GM19193 (cell line): Measurements from ENCODE around the gene MED15.

Source experiments
- POLR2A ChIP-seq: IDR thresholded peaks from 4 replicates; pipeline ENCODE4 v1.6.1; 2011; ENCODE audit not compliant: insufficient read depth, insufficient read length; ENCODE audit errors: extremely low read depth

MED15 gene

DNA sequence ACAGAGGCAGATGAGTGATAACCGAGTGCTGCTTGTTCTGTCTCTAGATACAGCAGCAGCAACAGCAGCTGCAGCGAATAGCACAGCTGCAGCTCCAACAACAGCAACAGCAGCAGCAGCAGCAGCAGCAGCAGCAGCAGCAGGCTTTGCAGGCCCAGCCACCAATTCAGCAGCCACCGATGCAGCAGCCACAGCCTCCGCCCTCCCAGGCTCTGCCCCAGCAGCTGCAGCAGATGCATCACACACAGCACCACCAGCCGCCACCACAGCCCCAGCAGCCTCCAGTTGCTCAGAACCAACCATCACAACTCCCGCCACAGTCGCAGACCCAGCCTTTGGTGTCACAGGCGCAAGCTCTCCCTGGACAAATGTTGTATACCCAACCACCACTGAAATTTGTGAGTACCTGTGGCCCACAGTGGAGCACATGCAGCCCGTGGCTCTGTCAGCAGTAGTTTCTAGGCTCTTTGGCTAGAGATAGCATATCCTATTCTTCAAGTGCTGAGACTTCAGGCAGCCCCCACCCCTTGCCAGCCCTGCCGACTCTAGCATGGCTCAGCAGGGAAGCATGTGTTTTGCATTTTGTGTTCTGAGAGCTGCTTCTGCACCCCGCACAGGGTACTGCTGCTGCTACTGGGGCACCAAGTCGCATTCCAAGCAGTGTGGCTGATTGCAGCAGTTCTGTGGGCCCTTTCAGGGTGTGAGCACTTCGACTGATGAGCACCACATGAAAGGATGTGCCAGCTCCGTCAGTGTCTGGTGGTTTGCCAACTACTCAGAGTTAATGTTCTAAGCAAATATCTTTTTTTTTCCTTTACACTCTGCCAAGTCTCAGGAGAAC is 59.2 kb downstream of the MED15 start:
- no peak for TF ChIP-seq POLR2A

DNA sequence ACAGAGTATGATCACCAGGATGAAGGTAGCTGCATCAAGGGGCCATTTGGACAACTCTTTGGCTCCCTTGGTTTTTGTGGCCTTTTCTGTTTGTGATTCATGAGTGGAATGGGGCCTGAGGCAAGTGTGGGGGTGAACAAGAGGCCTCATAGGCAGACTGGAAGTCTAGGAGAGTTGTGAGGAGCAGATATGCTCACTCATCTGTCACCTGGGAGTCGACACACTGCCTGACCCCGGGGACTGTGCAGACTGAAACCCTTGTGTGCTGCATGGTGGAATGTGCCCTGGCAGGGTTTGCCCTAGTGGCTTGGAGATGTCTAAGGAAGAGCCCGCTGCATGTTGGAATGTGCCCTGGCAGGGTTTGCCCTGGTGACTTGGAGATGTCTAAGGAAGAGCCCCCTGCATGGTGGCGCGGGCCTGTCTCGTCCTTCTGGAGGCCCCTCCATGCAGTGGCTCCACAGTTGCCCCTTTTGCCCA is 60.0 kb downstream of the MED15 start:
- no peak for TF ChIP-seq POLR2A

DNA sequence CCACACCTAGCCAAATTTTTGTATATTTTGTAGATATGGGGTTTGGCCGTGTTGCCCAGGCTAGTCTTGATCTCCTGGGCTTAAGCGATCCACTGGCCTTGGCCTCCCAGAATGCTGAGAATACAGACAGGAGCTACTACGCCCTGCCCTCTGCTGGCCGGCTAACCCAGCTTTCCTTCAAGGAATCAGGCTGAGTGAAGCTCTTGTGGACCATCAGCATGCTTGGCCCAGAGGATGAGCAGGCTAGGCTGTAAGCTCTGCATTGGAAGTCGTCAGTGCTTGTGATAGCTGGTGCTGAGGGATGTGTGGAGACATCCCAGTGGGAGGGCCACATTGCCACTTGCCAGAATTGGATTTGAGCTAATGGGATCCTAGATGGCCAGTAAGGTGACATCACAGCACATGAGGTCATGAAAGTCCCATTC is 60.6 kb downstream of the MED15 start:
- no peak for TF ChIP-seq POLR2A

DNA sequence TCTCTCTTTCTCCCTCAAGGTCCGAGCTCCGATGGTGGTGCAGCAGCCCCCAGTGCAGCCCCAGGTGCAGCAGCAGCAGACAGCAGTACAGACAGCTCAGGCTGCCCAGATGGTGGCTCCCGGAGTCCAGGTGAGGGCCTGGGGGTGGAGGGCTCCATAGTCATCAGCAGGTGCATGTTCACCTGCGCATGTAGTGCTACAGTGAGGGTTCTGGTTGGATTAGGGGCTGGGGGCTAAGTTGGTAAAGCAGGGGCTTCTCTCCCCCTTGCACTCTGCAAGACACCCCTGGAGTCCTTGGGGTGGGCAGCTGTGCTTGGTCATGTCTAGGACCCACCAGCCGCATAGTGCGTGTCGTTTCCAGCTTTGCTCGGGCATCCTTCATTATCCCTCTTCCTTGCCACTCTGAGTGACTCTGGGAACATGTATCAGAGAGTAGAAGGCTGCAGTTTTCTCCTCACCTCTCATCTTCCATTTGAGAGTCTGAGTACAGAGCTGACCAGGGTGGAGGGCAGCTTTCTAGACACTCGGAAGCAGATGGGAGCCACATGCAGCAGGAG is 61.2 kb downstream of the MED15 start:
- no peak for TF ChIP-seq POLR2A

DNA sequence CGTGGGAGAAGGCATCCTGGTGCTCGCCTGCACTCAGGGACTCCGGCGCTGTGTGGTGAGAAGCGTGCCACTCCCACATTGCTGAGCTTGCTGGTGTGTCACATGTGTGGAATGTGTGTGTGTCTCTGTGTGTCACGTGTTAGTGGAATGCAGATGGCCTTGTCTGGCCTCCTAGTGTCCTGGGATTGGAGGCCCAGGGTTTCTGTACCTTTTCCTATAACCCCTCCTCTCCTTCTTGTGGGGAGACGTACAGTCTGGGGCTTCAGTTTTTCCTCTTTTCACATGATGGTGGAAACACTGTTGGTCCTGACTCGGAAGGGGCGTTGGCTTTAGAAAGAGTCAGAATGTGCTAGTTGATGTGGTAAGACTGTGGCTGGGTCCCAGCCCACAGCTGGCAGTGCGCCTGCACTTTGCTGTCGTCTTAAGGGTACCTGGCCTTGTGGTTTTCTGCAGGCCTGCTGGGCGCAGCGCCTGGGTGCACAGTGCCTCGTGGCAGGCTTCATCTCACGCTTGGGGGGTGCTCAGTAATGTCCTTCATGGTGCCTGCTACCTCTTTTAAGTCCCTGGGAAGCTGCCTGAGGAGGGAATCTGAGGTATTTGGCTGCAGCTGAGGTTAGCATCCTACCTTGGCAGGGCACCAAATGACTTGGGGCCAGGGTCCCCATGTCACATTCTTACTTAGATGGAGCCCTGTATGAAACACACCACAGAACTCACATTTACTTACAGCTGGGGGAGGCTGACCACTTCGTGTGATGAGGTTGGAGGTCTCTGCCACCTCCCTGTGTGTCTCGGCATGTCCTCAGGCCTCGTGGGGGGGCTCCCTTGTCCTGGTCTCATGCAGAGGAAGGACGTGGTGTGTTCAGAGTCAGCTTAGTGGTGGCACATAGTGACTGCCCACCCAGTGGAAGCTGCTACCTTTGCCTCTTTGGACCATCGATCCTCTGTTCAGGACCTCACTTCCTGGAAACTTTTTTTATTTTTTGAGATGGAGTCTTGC is 61.9 kb downstream of the MED15 start:
- no peak for TF ChIP-seq POLR2A

DNA sequence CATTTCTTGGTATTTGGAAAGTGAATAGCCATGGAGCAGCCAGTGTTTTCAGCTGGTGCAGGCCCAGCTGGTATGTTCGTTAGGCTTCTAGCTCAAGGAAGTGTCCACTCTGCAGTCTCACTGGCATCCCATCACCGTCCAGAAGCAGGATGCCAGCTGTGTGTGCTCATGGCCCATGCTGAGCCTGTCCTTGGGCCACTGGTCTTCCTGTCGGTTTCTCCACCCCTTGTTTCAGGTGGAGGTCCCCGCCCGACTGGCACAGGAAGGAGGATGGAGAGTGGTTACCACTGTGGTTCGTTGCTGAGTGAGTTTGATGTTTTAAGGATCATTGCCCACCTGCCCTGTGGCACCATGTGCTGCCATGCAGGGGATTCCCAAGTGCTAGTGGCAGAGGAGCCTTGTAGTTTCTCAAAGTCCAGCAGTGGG is 63.7 kb downstream of the MED15 start:
- no peak for TF ChIP-seq POLR2A

DNA sequence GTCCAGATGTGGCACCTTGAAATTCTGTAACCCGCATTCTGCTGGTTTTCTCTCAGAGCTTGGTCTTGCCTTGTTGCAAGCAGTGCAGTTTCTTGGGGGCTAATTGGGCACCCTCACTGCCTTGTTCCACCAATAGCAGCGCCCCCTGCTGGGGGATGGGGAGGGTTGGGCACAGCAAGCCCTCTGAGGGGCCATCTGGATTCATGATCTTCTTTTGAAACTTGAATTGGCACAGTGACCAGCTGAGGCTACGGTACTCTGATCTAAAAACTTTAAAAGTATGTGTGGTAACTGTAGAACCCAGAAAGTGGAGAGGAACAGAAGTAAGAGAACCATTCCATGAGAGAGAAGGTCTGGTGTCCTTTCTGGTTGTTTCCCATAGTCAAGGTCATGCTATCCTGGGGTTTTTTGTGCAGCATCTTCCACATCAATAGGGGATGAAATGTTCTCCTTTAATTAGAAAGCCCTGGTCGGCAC is 64.2 kb downstream of the MED15 start:
- TF ChIP-seq POLR2A: no peak

DNA sequence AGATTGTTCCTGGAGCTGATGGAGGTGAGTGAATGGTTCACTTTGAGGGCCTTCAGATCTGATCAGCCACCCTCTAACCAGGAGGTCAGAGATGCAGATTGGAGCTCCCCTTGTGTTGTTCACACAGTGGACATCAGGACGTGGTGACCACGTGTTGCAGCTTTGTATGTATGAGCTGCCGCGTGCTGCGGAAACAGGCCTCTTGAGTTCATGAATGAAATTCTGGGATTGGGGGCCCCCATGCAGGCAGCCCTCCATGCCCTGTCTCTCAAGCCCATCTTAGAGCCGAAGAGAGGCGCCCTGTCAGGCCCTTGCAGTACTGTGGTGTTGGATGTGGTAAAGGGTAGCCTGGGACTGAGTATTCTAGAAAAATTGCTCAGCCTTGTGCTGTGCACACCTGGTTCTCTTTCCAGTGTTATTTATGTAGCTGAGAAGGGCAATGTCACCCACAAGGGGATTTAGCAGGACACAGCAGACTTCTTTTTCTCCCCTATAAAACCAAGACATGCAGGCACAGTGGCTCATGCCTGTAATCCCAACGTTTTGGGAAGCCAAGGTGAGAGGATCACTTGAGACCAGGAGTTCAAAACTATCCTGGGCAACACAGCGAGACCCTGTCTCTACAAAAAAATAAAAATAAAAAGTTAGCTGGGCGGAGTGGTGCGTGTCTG is 64.9 kb downstream of the MED15 start:
- no peak for TF ChIP-seq POLR2A

DNA sequence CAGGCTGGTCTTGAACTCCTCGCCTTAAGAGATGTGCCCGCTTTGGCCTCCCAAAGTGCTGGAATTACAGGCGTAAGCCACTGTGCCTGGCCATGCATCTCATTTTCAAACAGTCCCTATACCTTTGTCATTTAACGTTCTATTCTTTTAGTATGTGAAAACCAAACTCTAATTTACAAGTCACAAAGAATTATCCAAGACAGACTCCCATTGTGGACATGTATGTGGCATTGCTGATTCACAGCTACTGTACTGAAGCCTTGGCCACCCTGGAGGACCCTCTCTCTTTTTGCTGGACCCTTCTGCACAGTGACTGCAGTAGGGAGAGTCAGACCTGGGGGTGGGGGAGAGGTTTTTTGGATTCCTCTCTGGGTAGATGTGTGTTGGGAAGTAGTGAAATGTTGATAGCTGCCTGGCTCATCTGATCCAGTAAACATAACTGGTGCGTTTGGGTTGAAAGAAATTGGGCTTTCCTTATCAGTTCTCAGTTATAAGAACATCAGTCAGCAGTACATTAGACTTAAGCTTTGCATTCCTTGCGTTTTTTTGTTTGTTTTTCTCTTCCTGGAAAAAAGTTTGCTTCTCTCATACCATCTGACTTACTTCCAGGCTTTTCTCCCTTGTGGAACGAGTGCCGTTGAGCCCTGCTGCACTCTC is 65.9 kb downstream of the MED15 start:
- TF ChIP-seq POLR2A: no peak

DNA sequence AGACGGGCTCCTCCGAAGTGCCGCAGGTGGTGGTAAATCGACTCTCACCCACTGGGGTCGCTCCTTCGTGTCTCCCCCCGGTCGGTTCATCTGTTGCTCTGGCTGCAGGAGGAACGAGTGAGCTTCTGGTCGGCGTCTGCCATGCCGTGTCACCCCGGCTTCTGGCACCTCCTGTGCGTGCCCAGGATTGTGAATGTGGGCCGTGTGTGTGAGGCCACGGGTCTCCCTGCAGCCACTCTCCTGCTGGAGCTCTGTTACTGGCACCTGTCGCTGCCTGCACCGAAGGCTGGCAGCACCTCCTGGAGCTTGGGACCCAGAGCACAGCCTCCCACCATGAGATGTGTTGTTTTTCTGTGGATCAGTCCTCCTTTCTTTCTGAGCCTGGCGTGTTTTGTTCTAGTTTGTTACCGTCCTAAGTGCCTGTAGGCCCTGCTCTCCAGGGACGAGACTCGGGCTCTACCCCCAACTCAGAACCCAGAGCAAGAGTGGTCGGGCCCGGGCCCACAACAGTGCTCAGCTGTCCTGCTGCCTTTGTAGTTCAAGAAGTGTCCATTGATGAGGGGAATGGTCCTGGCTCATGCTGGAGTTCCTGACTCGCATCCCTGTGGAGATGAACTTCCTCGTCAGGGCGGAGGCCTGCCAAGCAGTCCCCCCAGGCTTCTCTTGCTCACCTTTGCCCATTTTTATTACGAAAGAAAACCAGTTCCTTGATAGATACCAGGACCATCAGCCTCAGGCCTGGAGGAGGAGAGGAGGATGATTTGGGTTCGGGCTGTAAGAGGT is 66.6 kb downstream of the MED15 start:
- TF ChIP-seq POLR2A: no peak

DNA sequence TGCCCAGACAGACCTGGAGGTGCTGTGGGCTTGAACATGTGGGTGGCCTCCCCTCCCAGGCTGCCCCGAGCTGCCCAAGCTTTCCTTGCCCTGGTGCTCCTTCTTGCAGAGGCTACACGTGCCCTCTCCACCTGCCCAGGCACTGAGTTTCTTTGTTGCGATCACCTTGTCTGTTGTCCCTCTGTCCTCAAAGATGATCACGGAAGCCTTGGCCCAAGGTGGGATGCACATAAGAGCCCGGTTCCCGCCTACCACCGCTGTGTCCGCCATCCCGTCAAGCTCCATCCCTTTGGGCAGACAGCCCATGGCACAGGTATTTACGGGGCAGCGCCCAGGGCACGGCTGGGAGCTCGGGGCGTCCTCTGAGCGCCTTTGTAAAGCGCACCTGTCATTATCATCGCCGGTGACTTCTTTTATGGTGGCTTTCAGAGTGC is 67.5 kb downstream of the MED15 start:
- TF ChIP-seq POLR2A: no peak

DNA sequence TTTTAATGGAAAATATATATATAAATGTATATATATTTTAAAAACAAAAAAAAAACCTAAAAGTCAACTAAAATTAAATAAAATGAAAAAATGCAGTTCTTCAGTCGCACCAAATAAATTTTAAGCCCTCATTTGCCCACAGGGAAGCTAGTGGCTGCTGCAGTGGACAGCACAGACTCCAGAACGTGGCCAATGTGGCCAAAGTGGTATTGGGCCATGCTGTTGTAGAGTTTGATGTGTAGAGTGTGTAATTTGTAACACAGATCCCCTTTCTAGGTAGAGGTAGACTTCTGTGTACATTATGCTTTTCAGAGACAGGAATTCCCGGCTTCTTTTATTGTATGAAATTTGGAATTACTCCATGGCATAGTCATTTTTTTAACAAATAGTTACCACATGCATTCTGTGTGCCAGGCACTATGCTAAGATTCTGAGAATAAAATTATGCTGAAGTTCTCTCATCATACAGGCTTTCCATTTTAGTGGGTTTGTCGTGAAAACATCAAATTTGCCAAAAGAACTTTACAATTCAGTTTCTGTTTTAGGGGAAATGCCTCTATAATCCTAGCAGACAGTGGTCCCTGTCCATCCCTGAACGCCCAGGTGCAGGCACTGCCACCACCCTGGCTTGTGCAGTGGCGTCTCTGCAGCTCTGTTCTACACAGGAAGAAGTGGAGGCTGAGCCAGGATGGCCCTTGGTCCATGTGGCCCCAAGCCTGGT is 68.5 kb downstream of the MED15 start:
- no peak for TF ChIP-seq POLR2A
